Fibroblast of skin of abdomen (primary cell): ENCODE data around the gene S100A2. TPM values are rescaled to one million over a fixed set of nuclear protein-coding genes. Genes with fewer than 3 reads are reported as not detected.

Experiments used
- DNase-seq: peaks from one replicate; pipeline ENCODE4 v3.0.0-alpha.2; 2013
- polyA plus RNA-seq, 2 experiments: library from polyadenylated mRNA; unstranded; fragments of 120-200 nt; gene quantifications; one replicate each; pipeline ENCODE4 v1.2.1, GENCODE V29; 2013; ENCODE audit not compliant: insufficient read length in 2 of 2

The S100A2 gene
- 7.9 TPM for polyA plus RNA-seq (2013, experiment 1 of 2; ENCODE audit: insufficient read length)
- 7.8 TPM for polyA plus RNA-seq (2013, experiment 2 of 2; ENCODE audit: insufficient read length)

- peak; percentile 94 for DNase-seq
Measured at GRCh38 chr1:153565529-153566374, at the start of gene S100A2. S100A2 (minus strand) TSS chr1:153565844; CDS start chr1:153563877, 1,967 bp downstream.

DNA sequence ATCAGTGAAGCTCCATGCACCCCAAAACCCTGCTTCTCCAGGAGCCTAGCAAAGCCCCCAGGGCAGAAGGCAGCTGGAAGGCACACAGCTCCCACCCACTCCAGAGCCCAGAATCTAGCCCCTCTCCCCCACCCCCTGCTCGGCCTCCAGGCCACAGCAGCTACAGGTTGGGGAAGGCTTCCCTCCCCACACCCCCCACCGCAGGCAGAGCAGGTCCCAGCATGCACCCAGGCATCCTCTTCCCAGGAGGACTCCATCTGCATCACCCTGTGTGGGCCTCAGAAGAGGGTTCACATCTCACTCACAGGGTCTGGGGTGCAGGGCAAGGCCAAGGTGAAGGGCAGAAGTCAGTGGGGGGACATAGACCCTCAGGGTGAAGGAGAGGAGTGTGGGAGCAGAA, 49.8 kb upstream of the S100A2 start:
- DNase-seq: no peak

- DNase-seq: no peak
Measured at GRCh38 chr1:153614906-153615305, 49.3 kb upstream of the S100A2 start.

DNA sequence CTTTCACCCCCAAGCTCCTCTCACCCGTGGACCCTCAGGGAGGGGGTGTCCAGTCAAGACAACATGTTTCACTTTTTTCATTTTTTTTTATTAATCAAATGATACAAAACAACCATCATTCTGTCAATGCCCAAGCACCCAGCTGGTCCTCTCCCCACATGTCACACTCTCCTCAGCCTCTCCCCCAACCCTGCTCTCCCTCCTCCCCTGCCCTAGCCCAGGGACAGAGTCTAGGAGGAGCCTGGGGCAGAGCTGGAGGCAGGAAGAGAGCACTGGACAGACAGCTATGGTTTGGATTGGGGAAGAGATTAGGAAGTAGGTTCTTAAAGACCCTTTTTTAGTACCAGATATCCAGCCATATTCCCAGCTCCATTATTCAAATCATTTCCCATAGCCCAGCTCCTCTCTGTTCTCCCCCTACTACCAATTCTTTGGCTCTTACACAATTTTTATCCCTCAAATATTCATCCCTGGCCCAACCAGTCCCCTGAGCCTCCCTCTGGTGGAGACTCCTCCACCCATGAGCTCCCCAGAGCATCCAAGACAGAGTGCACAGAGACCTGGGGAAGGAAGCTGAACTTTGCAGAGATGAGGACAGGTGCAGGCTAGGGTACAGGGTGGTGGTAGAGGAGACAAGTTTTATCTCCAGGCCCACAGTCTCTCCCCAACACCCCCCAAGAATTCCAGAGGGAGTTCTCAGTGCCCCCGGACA, 48.7 kb upstream of the S100A2 start:
- no peak for DNase-seq

- DNase-seq: no peak
Measured at GRCh38 chr1:153613406-153613805, 47.8 kb upstream of the S100A2 start.

- DNase-seq: peak; percentile 63
Measured at GRCh38 chr1:153612755-153613331, 47.2 kb upstream of the S100A2 start, which contains the start of gene S100A16. S100A16 (minus strand) TSS chr1:153613137; CDS start chr1:153608151, 4,986 bp downstream.

DNA sequence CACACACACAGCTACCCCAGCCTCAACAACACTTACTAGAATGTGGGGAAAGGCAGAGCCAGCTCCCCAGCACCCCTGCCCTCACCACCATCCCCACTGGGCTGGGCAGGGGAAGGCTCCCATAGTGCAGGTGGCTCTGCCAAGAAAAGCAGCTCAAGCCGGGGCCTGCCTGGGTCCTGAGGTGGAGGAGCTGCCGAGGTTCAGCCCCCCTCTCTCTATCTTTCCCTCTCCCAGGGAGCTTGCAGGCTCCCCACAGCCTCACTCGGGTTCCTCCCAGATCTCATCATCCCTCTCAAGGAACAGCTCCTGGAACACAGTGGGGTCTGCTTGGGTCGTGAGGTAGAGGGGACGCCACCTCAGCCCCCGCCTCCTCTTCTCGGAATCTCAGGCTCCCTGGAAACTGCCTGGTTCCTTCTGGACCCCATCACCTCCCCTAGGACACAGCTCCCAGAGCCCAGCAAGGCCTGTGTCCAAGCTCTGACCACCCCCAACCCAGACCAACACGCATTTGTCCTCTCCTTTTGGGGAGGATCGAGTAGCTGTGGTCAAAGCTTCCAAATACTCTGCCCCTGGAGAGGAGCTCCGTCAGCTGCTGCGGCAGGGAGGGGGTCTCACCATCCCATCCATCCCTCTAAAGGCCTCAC, 46.6 kb upstream of the S100A2 start:
- no peak for DNase-seq

GRCh38 chr1:153611356-153611755, 45.7 kb upstream of the S100A2 start:
- no peak for DNase-seq

DNA sequence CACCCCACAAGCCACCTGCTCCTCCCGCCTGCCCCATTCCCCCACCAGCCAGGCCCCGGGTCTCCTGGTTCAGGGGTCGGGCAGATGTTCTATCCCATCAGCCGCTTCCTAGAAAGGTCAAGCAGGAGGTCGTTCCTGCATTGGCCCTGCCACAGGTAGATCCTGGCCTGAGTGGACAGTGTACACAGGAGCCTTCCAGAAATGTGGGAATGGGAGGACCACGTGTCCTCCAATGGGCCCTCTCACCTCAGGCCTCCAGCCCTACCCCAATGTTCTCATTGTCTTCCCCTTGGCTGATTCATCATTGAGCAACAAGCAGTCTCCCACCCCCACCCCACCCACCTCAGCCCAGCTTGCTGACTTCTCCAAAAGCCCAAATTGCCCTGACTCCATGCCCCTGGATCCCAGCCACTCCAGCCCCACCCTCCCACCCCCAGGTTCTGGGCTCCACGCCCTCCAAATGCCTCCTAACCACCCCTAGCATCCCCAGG, 45.2 kb upstream of the S100A2 start:
- no peak for DNase-seq

GRCh38 chr1:153610334-153610733, 44.7 kb upstream of the S100A2 start:
- DNase-seq: no peak

DNA sequence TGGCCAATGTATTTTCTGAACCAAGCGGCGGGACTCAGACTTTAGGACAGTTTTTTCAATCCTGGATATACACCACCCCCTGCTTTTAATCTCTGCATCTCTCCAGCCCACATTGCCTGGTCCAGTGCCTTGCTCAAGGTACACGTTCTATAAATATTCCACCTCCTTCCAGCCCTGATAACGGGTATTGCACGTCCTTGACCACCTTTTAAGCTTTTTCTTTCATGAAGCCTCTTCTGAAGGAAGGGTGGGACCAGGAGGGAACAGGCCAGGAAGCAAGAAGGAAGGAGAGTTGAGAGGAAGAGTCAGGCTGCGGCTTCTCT, 43.9 kb upstream of the S100A2 start:
- DNase-seq: no peak

DNA sequence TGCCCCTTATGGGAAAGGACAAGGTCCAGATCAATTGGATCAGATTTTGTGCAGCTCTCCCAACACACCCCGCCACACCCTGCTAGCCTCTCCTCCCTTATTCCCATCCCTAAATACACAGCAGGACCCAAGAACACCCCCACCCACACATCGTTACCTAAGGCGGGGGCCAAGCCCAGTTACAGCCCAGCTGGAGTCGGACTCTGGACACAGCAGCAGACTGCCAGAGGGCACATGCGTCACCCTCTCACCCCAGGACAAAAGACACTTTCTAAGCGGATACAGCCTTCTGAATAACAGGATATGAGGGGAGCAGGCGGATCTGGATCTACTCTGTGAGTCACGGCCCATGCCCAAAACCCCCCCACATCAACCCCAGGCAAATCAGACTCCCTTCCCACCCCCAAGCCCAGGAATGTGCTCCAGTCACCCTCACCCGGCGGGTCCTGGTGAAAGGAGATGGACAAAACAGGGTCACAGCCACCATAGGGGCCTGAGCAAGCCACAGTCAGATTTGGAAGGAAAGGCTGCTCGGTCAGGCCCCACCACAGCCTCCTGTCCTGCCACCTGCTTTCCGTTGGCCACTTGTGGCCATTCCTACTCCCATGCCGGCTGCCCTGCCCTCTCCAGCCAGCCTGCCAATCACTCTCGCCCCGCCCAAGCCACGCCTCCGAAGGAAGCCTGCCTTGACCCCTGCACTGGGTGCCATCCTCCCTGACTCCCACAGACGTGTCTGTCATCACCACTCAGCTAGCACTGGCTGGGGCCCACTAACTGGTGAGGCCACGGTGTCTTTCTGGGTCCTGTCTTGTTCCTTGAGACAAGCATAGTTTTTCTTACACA, 43.3 kb upstream of the S100A2 start:
- peak; percentile 84 for DNase-seq

DNA sequence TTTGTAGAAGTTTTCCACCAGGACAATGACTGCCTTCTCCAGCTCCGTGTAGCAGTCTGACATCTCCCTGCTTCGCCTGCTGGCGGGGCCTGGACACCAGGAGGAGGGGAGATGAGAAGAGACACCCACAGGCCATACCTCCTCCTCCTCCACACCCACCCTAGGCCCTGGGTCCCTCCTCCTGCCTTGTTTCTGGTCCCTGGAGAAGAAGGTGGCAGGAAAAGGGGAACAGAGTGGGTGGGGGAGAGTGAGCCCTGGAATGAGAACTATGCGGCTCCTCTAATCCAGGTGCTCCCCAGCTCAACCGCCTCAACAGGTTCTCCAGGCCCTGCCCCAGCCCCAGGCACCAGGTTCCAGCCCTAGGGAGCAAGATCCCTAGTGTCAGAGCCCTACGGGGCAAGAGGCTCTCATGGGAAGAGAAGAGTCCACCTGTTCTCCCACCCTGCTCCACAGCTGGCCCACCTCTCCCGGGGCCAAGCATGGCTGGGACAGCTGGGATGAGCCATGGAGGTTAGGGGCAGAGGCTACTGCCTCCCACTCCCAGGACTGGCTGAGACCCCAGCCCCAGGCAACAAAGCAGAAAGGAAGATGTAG, 42.5 kb upstream of the S100A2 start:
- no peak for DNase-seq

DNA sequence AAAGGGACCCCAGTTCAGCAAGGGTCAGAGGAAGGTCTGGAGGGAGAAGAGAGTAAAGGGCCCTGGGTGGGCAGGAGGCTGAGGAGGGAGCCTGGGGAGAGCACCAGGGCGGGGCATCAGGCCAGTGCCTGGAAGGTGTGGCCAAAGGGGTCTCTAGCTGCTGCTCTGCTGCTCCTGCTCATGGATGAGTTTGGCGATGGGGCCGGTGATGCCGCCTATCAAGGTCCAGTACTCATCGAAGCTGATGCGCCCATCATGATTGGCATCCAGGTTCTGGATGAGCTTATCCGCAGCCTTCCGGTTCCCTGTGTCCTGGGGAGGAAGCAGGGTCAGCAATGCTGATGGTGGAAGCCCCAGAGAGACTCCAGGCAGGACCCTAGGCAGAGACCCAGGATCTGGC, 41.7 kb upstream of the S100A2 start:
- DNase-seq: no peak

GRCh38 chr1:153606194-153606593, 40.5 kb upstream of the S100A2 start:
- no peak for DNase-seq

DNA sequence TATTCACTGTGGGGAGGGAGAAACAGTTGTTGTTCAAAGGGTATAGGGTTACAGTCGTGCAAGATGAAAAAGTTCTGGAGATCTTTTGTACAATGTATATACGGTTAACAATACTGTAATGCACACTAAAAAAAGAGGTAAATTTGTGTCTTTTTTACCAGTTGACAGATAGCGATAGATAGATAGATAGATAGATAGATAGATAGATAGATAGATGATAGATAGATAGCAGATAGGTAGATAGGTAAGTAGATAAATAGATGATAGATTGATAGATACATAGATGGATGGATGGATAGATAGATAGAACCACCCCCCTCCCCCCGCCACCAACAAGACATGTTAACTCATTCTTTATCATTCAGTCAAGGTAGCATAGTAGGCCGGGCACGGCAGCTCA, 37.1 kb upstream of the S100A2 start:
- no peak for DNase-seq

DNA sequence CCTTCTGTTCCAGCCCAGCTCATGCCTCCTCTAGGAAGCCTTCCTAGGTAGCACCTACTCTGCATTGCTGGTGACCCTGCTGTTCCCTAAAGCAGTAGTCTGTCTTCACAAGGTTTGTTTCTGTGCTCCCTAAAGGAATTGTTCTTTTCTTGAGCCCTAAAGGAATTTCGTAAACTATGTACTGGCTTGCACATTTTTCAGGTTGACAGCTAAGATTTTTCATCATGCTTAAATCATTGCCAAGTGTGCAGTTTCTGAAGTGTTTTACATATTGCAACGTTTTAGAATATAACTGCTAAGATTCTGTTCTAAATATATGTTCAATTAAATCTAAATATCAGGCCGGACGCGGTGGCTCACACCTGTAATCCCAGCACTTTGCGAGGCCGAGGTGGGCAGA, 34.2 kb upstream of the S100A2 start:
- no peak for DNase-seq

- peak; percentile 75 for DNase-seq
Measured at GRCh38 chr1:153598309-153599172, 32.9 kb upstream of the S100A2 start.

GRCh38 chr1:153597206-153597605, 31.6 kb upstream of the S100A2 start:
- no peak for DNase-seq

DNA sequence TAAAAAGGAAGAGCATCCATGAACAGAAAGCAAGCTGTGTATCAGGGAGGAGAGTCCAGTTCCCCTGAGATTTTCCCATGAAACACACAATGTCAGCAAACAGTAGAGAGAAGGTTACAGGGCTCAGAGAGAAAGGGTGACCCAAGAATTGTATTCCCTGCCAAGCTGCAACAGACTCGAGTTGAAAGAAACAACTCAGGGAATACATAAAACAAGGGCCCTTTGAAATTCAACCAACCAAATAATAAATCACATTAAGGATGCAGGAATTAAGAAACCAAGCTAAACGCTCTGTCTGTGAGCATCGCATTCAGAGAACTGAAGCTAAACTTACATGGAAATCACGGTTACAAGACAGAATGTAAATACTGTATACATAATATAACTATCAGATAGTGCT, 27.1 kb upstream of the S100A2 start:
- no peak for DNase-seq
